Measurements from ENCODE around the gene OR2T10. TPM values are rescaled to one million over a fixed set of nuclear protein-coding genes. Genes with fewer than 3 reads are reported as not detected.

Gene OR2T10
- total RNA-seq, 2 donors from 2014 or later: not detected

DNA sequence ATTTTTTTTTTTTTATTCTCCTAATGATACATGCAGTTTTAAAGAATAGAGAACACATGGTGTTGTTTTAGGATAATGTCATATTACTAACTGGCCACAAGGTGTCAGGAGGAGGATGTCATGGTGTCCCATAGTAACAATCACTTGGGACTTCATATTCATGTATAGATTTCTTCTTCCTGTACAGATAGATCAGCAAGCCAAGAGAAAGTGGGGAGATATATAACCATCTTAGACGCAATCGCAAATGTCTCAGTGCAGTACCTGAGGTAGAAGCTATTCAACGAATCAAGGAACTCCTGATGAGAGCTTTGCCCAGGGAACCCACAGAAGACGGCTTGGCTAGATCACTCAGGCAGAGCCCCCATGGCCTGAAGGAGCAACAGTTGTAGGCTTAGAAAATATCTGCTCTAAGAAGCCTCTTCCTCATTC, 25.1 kb upstream of the OR2T10 start:
- ATAC-seq: no peak
- H3K27ac Mint-ChIP-seq: no peak overlapping the region
- H3K9me3 Mint-ChIP-seq: no peaks in the 10 kb centered on the region
- H3K36me3 Mint-ChIP-seq: no peaks in the 10 kb centered on the region
- H3K4me3 Mint-ChIP-seq: no peak overlapping the region
- DNase-seq (ENCODE audit: low spot score): no peak
- H3K27me3 Mint-ChIP-seq: peaks cover 0 to 5% of the 10 kb centered on the region in 2 donors
- H3K4me1 Mint-ChIP-seq (ENCODE audit: low read depth in 2 of 2): no peaks in the 10 kb centered on the region

DNA sequence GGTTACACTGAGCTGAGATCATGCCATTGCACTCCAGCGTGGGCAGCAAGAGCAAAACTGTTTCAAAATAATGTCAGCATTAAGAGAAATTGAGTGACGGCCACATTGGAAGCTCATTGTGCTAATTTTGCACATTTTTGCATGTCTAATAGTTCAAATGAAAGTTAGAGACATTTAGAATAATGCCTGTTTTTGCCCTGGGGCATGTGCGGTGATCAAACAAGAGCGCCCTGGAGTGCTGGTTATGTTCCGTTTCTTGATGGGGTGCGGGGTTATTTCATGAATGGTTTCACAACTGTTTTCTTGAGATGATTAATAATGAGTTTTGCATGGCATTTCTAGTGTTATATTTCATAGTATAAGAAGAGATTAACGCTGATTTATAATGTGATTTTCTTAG, 24.3 kb upstream of the OR2T10 start:
- Mint-ChIP-seq H3K27me3 (peaks cover 0 to 5% of the 10 kb centered on the region in 2 donors), H3K9me3 (no peaks in the 10 kb centered on the region), H3K36me3 (no peaks in the 10 kb centered on the region), H3K4me3 (no peak overlapping the region), H3K4me1 (ENCODE audit: low read depth in 2 of 2) (no peaks in the 10 kb centered on the region), H3K27ac (no peak overlapping the region)
- ATAC-seq: no peak
- DNase-seq (ENCODE audit: low spot score): no peak

DNA sequence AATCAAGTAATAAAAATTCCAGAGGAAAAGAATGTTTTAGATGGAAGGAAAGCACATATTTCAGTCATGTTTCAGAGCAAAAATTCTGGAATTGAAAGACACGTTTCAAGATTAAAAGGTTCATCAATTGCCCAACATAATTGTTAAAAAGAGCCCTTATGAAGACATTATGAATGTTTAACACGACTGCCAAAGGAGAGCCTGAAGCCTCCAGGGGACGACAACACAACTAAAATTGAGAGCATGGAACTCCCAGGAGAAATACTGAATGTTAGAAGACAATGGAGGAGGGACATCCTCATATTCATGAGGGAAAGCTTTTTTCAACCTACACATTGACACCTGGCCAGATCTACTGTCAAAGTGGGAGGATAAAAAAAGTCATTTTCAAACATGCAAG, 21.4 kb upstream of the OR2T10 start:
- ATAC-seq (no peak), DNase-seq (ENCODE audit: low spot score) (no peak)
- no peak overlapping the region for H3K4me3 Mint-ChIP-seq

DNA sequence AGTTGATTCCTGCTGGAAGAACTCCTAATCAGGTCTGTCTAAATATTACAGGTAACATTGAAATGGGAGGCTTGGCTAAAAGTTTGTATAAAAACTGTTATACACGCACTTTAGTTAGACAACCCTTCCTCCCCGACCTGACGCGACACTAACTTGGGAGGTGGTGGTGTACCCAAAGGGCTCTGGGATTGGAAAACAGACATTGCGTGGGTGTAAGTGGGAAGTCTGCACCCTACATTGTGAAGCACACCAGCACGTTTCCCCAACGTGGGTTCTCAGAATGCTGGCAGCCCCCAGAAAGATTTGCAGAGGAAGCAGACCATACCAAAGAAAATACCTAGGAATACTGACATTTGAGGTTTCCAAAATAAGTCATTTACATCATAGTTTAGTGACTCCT, 20.6 kb upstream of the OR2T10 start:
- Mint-ChIP-seq H3K4me3 (no peak overlapping the region), H3K9me3 (no peaks in the 10 kb centered on the region), H3K27ac (no peak overlapping the region), H3K4me1 (ENCODE audit: low read depth in 2 of 2) (no peaks in the 10 kb centered on the region), H3K36me3 (no peaks in the 10 kb centered on the region), H3K27me3 (peaks cover 0 to 5% of the 10 kb centered on the region in 2 donors)
- ATAC-seq (no peak), DNase-seq (ENCODE audit: low spot score) (no peak)

More for the DNA sequence above, 21.4 kb upstream of the OR2T10 start:
- no peaks in the 10 kb centered on the region for H3K9me3 Mint-ChIP-seq
- no peaks in the 10 kb centered on the region for H3K4me1 Mint-ChIP-seq (ENCODE audit: low read depth in 2 of 2)
- no peaks in the 10 kb centered on the region for H3K36me3 Mint-ChIP-seq
- H3K27ac Mint-ChIP-seq: no peak overlapping the region
- peaks cover 0 to 5% of the 10 kb centered on the region in 2 donors for H3K27me3 Mint-ChIP-seq

DNA sequence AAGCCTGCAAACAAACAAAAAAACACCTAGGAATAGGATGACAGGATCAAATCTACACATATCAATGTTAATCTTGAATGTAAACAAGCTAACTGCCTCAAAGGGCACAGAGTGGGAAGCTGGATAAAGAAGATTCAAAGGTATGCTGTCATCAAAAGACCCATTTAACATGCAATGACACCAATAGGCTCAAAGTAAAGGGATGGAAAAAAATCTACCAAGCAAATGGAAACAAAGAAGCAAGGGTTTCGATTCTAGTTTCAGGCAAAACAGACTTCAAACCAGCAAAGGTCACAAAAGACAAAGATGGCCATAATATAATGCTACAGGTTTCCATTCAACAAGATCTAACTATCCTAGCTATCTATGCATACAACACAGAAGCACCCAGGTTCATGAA, 16.2 kb upstream of the OR2T10 start:
- Mint-ChIP-seq H3K4me1 (ENCODE audit: low read depth in 2 of 2) (no peaks in the 10 kb centered on the region), H3K27ac (no peak overlapping the region), H3K36me3 (no peaks in the 10 kb centered on the region), H3K4me3 (no peak overlapping the region), H3K27me3 (peaks cover 0 to 2% of the 10 kb centered on the region in 2 donors), H3K9me3 (no peaks in the 10 kb centered on the region)
- ATAC-seq (no peak), DNase-seq (ENCODE audit: low spot score) (no peak)

DNA sequence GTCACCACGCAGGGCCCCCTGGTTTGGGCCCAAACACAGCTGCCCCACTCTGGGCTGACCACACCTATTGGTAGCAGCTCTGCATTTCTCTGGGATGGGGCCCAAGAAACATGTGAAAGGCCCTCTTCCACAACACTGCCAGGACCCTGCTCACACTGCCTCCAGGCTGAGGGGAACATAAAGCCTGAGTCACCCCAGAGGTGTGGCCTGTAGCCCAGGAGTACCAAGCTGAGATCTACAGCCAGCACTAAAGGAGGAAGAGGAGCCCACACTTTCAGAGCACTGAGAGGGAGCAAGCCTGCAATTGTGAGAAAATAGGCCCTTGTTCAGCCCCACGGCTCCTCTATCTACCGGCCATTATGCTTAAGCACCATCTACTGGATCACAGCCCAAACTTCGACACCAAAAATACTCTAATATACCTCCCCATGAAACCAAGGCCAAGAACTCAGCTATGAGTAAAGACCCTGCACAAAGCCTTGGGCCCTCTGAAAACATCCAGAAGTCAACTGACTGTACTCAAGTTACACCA, 14.4 kb upstream of the OR2T10 start:
- Mint-ChIP-seq H3K4me3 (no peak overlapping the region), H3K27me3 (no peaks in the 10 kb centered on the region), H3K36me3 (no peaks in the 10 kb centered on the region), H3K27ac (no peak overlapping the region), H3K9me3 (no peaks in the 10 kb centered on the region), H3K4me1 (ENCODE audit: low read depth in 2 of 2) (no peaks in the 10 kb centered on the region)
- DNase-seq (ENCODE audit: low spot score): no peak
- ATAC-seq: no peak

DNA sequence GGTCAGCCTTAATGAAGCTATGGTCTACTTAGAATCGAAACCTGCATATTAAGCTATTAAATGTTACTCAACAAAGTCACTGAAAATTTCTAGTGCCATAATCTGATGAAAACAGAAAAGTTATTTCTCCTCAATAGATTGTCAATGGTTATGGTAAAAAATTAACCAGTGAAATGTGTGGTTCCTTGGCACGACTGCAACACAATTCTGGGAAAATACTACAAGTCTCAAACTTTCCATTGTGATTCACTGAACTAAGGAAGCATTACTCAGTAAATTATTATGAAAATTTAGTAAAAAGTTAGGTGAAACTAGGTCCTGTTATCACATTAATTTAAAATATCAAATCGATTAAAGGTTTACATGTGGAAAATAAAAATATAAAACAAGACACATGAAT, 12.8 kb upstream of the OR2T10 start:
- Mint-ChIP-seq H3K27me3 (peaks cover 5 to 6% of the 10 kb centered on the region in 2 donors), H3K36me3 (no peaks in the 10 kb centered on the region), H3K4me3 (no peak overlapping the region), H3K9me3 (no peaks in the 10 kb centered on the region), H3K27ac (no peak overlapping the region), H3K4me1 (ENCODE audit: low read depth in 2 of 2) (no peaks in the 10 kb centered on the region)
- DNase-seq (ENCODE audit: low spot score): no peak
- ATAC-seq: no peak

DNA sequence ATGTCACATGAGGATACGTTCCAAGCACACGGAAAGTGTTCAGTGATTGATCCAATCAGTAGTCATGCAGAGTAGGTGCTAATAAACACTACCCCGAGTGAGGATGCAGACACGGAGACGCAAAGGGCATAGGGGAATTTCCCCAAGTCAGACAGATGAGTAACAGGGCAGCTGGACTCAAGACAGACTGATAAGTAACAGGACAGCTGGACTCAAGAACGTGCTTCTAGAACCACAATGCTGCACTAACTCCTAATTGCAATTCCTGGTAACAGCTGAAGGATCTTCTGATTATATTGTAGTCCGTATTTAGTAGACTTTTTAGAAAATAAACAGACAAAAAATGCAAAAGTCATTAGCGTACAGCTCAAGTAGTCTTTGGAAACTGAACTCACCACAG, 1.9 kb upstream of the OR2T10 start:
- H3K9me3 Mint-ChIP-seq: peaks cover 3% of the 10 kb centered on the region
- peaks cover 4 to 8% of the 10 kb centered on the region in 2 donors for H3K27me3 Mint-ChIP-seq
- no peak overlapping the region for H3K4me3 Mint-ChIP-seq
- no peak for ATAC-seq
- H3K27ac Mint-ChIP-seq: no peak overlapping the region
- H3K36me3 Mint-ChIP-seq: no peaks in the 10 kb centered on the region
- DNase-seq (ENCODE audit: low spot score): no peak
- no peaks in the 10 kb centered on the region for H3K4me1 Mint-ChIP-seq (ENCODE audit: low read depth in 2 of 2)

DNA sequence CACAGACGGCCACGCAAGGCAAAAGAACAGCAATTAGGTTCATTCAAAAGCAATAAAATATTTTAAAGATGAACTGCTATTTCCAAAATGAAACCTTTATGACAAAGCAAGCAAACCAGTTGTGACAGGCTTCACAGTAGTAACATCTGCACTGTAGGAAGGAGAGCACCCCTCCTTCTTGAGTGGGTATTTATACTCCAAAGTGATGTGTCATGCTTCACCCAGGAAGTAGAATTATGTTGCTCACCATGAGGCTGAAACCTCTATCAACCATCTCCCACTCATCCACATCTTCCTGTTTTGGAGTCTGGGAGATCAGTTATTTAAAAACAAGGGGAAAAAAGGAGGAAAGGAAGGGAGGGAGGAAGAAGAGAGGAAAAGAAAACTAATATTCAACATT, 885 bp downstream of the OR2T10 start:
- Mint-ChIP-seq H3K27ac (no peak overlapping the region), H3K36me3 (no peaks in the 10 kb centered on the region), H3K4me1 (ENCODE audit: low read depth in 2 of 2) (no peaks in the 10 kb centered on the region), H3K9me3 (no peaks in the 10 kb centered on the region), H3K4me3 (no peak overlapping the region), H3K27me3 (peaks cover 0 to 3% of the 10 kb centered on the region in 2 donors)
- ATAC-seq: no peak
- no peak for DNase-seq (ENCODE audit: low spot score)

DNA sequence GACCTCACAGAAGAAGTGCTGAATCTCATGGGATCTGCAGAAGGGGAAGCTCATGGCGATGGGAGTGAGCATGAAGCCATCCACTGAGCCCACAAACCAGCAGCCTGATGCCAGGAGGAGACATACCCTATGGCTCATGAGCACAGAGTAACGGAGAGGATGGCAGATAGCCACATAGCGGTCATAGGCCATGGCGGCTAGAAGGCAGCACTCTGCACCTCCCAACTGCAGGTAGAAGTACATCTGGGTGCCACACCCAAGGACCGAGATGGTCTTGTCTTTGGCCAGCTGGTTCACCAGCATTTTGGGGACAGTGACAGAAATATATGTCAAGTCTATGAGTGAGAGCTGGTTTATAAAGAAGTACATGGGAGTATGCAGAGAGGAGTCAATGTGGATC, 4.3 kb downstream of the OR2T10 start:
- no peak overlapping the region for H3K27ac Mint-ChIP-seq
- DNase-seq (ENCODE audit: low spot score) (no peak), ATAC-seq (no peak)
- H3K4me3 Mint-ChIP-seq: no peak overlapping the region
- H3K36me3 Mint-ChIP-seq: no peaks in the 10 kb centered on the region
- peaks cover 0 to 3% of the 10 kb centered on the region in 2 donors for H3K27me3 Mint-ChIP-seq
- H3K4me1 Mint-ChIP-seq (ENCODE audit: low read depth in 2 of 2): no peaks in the 10 kb centered on the region
- no peaks in the 10 kb centered on the region for H3K9me3 Mint-ChIP-seq

DNA sequence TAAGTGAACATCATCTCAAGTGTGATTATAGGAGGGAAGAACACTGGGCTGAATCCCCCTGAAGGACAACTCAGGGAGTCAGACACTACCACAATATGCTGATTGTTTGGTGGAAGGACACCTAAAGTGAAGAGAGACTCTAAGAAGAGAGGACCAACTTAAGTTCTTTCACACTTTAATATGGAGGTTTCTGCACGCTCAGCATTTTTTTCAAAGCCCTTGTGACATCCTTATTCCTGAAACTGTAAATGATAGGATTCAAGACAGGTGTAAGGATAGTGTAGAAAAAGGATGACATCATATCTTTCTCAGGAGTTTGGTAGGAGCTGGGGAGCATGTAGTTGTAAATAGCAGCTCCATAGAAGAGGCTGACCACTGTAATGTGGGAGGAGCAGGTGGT, 4.8 kb downstream of the OR2T10 start:
- Mint-ChIP-seq H3K9me3 (no peaks in the 10 kb centered on the region), H3K4me1 (ENCODE audit: low read depth in 2 of 2) (no peaks in the 10 kb centered on the region), H3K36me3 (no peaks in the 10 kb centered on the region), H3K27me3 (peaks cover 0 to 3% of the 10 kb centered on the region in 2 donors), H3K27ac (no peak overlapping the region), H3K4me3 (no peak overlapping the region)
- DNase-seq (ENCODE audit: low spot score): no peak
- ATAC-seq: no peak

DNA sequence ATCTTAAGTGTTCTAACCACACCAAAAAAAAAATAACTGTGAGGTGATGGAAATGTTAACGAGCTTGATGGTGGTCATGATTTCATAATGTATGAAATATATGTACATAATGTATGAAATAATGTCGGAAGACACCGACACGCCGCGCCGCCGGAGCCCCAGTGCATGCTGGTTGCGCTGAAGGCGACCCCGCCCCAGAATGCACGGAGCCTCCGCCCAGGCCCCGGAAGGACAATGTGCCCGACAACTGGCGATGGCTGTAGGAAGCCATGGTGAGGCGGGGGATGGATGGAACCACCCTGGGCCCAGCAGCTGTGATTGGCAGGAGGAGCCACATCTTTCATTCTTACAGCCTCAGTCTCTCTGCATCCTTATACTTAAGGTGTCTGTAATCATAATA, 7.4 kb downstream of the OR2T10 start:
- Mint-ChIP-seq H3K9me3 (peaks cover 2% of the 10 kb centered on the region), H3K27me3 (peaks cover 5 to 11% of the 10 kb centered on the region in 2 donors), H3K36me3 (no peaks in the 10 kb centered on the region), H3K27ac (no peak overlapping the region), H3K4me1 (ENCODE audit: low read depth in 2 of 2) (no peaks in the 10 kb centered on the region), H3K4me3 (no peak overlapping the region)
- ATAC-seq (no peak), DNase-seq (ENCODE audit: low spot score) (no peak)

DNA sequence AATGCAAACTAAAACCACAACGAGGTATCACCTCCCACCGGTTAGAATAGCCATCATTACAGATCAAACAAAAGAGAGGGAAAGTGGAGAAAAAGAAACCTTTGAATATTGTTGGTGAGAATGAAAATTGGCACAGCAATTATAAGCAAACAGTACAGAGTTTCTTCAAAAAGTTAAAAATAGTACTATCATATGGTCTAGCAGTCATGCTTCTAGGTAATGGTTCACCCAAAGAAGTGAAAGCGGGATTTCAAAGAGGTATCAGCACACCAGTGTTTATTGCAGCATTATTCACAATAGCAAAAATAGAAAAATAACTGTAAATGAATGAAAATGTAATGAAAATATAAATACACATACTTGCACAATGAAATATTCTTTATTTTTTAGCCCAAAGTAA, 8.2 kb downstream of the OR2T10 start:
- Mint-ChIP-seq H3K9me3 (peaks cover 2% of the 10 kb centered on the region), H3K27me3 (peaks cover 8 to 11% of the 10 kb centered on the region in 2 donors)
- DNase-seq (ENCODE audit: low spot score): no peak

DNA sequence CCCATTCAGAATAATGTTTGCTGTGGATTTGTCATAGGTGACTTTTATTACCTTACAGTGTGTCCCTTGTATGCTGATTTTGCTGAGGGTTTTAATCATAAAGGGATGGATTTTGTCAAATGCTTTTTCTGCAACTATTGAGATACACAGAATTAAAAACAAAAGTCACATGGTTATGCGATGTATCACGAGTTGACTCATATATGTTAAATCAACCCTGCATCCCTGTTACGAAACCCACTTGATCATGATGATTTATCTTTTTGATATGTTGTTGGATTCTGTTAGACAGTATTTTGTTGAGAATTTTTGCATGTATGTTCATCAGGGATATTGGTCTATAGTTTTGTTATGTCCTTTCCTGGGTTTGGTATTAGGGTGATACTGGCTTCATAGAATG, 12.2 kb downstream of the OR2T10 start:
- no peak overlapping the region for H3K27ac Mint-ChIP-seq
- H3K4me1 Mint-ChIP-seq (ENCODE audit: low read depth in 2 of 2): no peaks in the 10 kb centered on the region
- no peaks in the 10 kb centered on the region for H3K36me3 Mint-ChIP-seq
- DNase-seq (ENCODE audit: low spot score) (no peak), ATAC-seq (no peak)
- peaks cover 2% of the 10 kb centered on the region for H3K9me3 Mint-ChIP-seq
- H3K4me3 Mint-ChIP-seq: no peak overlapping the region
- H3K27me3 Mint-ChIP-seq: peaks cover 7 to 11% of the 10 kb centered on the region in 2 donors

More for the DNA sequence above, 8.2 kb downstream of the OR2T10 start:
- Mint-ChIP-seq H3K4me3 (no peak overlapping the region), H3K36me3 (no peaks in the 10 kb centered on the region), H3K27ac (no peak overlapping the region), H3K4me1 (ENCODE audit: low read depth in 2 of 2) (no peaks in the 10 kb centered on the region)
- no peak for ATAC-seq

DNA sequence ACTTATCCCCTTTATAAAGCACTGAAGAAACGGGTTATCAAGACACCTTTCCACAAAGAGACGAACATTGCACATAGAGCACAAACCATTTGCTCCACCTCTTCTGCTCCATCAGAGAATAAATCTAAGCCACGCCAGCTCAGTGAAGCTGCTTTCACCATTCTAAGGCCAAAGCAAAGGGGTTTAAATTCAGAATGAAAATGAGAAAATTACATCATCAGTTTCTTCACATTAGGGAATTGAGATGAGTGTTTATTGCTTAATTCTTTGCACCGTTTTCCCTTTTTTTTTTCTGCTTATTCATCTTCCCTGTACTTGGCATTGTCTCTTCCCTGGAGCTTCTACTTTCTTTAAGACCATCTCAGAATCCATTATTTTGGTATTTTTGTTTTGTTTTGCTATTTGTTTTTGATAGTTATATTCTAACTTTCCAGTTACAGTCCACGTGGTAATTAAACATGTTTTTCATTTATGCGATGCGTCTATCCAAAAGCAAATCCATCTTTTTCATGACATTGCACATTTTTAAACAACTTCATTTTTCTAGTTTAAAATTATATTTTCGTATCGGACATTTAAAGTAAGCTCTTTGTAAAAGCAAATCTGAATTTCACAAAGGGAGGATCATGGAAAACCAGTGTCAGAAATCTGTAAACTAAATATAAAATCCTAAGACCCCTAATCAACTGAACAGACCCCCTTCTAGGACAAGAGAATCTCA, 21.1 kb downstream of the OR2T10 start:
- Mint-ChIP-seq H3K4me1 (ENCODE audit: low read depth in 2 of 2) (no peaks in the 10 kb centered on the region), H3K9me3 (no peaks in the 10 kb centered on the region), H3K27me3 (no peaks in the 10 kb centered on the region), H3K36me3 (no peaks in the 10 kb centered on the region), H3K27ac (no peak overlapping the region), H3K4me3 (no peak overlapping the region)
- no peak for DNase-seq (ENCODE audit: low spot score)
- ATAC-seq: no peak
